MCF 10A (cell line): ENCODE data around the gene MRLN. TPM values are rescaled to one million over a fixed set of nuclear protein-coding genes. Genes with fewer than 3 reads are reported as not detected.
"Not testable (repeated sequence)": the region's sequence is repeated elsewhere in the genome, so short reads cannot be mapped to it uniquely, and the experiment has no call there.

Experiments used
- BruUV-seq: library from RNA; stranded (reverse); fragments of 400-500 nt; replicated peaks from 2 replicates; lab custom pipeline; 2021; lab: Mats Ljungman, UMichigan
- CTCF ChIA-PET: fragments of 300-600 bp; sonication (Branson Sonifier 250); formaldehyde crosslinking; extraction: SDS; loops from one replicate; lab custom pipeline; 2021; ENCODE audit warnings: antibody characterized with exemption, inconsistent platforms; lab: Yijun Ruan, JAX
- POLR2A ChIA-PET: fragments of 300-600, 350-650 bp; sonication (Branson Sonifier 250); formaldehyde crosslinking; extraction: SDS; loops from one replicate; lab custom pipeline; 2020; ENCODE audit warnings: antibody characterized with exemption, inconsistent platforms; lab: Yijun Ruan, JAX
- DNase-seq: peaks from one replicate; pipeline ENCODE4 v3.0.0-alpha.2; 2018; ENCODE audit not compliant: unreplicated experiment
- H3K27ac Mint-ChIP-seq: one replicate; pipeline ENCODE4 v1.8.0; 2022; ENCODE audit warnings: mild to moderate bottlenecking, low read depth, mixed read lengths; ENCODE audit not compliant: unreplicated experiment
- H3K27me3 Mint-ChIP-seq: one replicate; pipeline ENCODE4 v1.8.0; 2022; ENCODE audit warnings: mixed read lengths; ENCODE audit not compliant: insufficient read depth, unreplicated experiment
- H3K36me3 Mint-ChIP-seq: one replicate; pipeline ENCODE4 v1.8.0; 2022; ENCODE audit warnings: mild to moderate bottlenecking, moderate library complexity, mixed read lengths; ENCODE audit not compliant: insufficient read depth, unreplicated experiment
- H3K4me1 Mint-ChIP-seq: one replicate; pipeline ENCODE4 v1.8.0; 2022; ENCODE audit warnings: mixed read lengths; ENCODE audit not compliant: insufficient read depth, unreplicated experiment
- H3K4me3 Mint-ChIP-seq: one replicate; pipeline ENCODE4 v1.8.0; 2022; ENCODE audit warnings: mild to moderate bottlenecking, moderate library complexity, mixed read lengths; ENCODE audit not compliant: unreplicated experiment
- H3K9me3 Mint-ChIP-seq: one replicate; pipeline ENCODE4 v1.8.0; 2022; ENCODE audit warnings: mixed read lengths; ENCODE audit not compliant: unreplicated experiment
- intact Hi-C: fragments of 100-400 bp; cut with micrococcal nuclease; formaldehyde crosslinking; loops from 2 replicates; pipeline ENCODE4 v1.14.1; 2022
- total RNA-seq: library from RNA; stranded (reverse); gene quantifications from 2 replicates; pipeline ENCODE4 v1.2.3, GENCODE V29; 2022
- TF ChIP-seq, protein P1 (sequence below): fragments of 200-600 bp; IDR thresholded peaks from one replicate; pipeline ENCODE4 v1.8.0; 2022; ENCODE audit warnings: antibody characterized with exemption, mild to moderate bottlenecking; ENCODE audit not compliant: unreplicated experiment

MRLN gene
- total RNA-seq, 1 experiment from 2014 or later, result not detected

DNA sequence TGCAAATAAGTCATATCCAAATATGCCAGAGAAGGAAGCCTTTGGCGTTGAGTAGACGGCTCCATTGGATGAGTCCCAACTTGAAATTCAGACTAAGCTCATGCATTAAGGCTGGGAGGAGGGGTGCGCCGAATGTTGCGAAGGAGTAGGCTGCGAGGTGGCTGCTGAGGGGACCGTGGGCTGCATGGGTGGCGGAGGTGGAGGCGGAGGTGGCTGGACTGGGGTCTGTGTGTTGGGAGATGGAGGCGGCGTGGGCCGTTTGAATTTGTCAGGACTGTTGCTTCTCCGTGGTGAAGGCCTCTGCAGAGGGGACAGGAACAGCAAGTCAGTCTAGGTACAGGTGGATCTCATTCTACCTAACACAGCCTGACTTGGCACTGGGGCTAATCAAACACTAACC lies 39.6 kb upstream of the MRLN start:
- H3K27ac Mint-ChIP-seq, result no peak overlapping the region
- ChIA-PET POLR2A (no interaction called here), CTCF (interaction anchor here (0.5 to 1.5 kb wide), 4 partner anchors 164 to 460 kb away, joined by 3 to 5 read pairs (median 4); no protein-coding TSS in a partner anchor)
- no peaks in the 10 kb centered on the region for H3K27me3 Mint-ChIP-seq
- TF ChIP-seq, protein P1, sequence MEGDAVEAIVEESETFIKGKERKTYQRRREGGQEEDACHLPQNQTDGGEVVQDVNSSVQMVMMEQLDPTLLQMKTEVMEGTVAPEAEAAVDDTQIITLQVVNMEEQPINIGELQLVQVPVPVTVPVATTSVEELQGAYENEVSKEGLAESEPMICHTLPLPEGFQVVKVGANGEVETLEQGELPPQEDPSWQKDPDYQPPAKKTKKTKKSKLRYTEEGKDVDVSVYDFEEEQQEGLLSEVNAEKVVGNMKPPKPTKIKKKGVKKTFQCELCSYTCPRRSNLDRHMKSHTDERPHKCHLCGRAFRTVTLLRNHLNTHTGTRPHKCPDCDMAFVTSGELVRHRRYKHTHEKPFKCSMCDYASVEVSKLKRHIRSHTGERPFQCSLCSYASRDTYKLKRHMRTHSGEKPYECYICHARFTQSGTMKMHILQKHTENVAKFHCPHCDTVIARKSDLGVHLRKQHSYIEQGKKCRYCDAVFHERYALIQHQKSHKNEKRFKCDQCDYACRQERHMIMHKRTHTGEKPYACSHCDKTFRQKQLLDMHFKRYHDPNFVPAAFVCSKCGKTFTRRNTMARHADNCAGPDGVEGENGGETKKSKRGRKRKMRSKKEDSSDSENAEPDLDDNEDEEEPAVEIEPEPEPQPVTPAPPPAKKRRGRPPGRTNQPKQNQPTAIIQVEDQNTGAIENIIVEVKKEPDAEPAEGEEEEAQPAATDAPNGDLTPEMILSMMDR, result no peak
- no peaks in the 10 kb centered on the region for H3K4me1 Mint-ChIP-seq
- peaks cover 87% of the 10 kb centered on the region for H3K36me3 Mint-ChIP-seq
- BruUV-seq, result no TSS peak
- intact Hi-C loops, result no loop called here
- no peak overlapping the region for H3K4me3 Mint-ChIP-seq
- DNase-seq, result no peak
- H3K9me3 Mint-ChIP-seq, result no peaks in the 10 kb centered on the region

DNA sequence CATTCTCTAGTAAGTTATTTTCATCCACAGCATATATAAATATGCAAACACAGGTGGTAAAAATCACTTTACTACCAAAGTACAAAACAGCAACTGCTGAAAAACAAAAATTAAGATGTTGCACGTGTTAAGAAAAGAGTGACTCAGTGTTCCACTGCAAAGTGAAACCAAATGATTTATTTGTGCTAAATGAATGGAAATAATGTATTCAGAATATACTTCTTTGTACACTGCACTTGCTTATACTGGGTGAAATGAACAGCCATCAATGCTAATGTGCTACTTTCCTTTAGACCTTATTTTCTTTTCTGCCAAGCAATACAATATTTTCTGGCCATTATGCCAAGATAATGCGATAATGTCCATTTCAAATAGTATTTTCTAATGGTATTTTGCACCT lies 38.3 kb upstream of the MRLN start:
- no peak for DNase-seq
- CTCF ChIA-PET, result no interaction called here
- intact Hi-C loops, result no loop called here
- Mint-ChIP-seq H3K27ac (no peak overlapping the region), H3K36me3 (peaks cover 74% of the 10 kb centered on the region), H3K9me3 (no peaks in the 10 kb centered on the region), H3K4me1 (no peaks in the 10 kb centered on the region), H3K27me3 (no peaks in the 10 kb centered on the region), H3K4me3 (no peak overlapping the region)
- POLR2A ChIA-PET, result no interaction called here
- TF ChIP-seq, protein P1, result no peak
- BruUV-seq, result no TSS peak

DNA sequence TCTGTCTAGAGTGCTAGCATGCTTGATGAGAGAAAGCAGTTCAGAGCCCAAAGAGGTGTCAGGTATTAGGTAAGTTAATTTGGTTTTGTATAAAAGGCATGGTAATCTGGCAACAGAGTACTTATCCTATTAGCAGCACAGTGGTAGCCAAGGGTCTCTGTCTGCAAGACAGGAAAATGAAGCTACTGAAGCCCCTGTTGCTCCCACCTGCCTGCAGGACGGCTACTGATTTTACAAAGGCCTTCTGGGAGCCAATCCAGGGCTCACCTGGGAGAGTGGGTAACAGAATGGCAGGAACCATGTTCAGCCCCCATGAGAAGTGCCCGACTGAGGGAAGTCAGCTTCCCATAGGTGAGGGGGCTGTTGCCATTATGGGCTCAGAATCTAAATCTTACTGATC lies 36.8 kb upstream of the MRLN start:
- BruUV-seq, H3K27ac Mint-ChIP-seq, H3K9me3 Mint-ChIP-seq, H3K27me3 Mint-ChIP-seq, DNase-seq, H3K4me3 Mint-ChIP-seq, H3K4me1 Mint-ChIP-seq, POLR2A ChIA-PET, intact Hi-C loops: not testable (repeated sequence)
- CTCF ChIA-PET, result interaction anchor here (0.6 to 1.4 kb wide), 2 partner anchors 18 to 310 kb away, joined by 3 to 4 read pairs; no protein-coding TSS in a partner anchor
- H3K36me3 Mint-ChIP-seq, result peaks cover 59% of the 10 kb centered on the region

DNA sequence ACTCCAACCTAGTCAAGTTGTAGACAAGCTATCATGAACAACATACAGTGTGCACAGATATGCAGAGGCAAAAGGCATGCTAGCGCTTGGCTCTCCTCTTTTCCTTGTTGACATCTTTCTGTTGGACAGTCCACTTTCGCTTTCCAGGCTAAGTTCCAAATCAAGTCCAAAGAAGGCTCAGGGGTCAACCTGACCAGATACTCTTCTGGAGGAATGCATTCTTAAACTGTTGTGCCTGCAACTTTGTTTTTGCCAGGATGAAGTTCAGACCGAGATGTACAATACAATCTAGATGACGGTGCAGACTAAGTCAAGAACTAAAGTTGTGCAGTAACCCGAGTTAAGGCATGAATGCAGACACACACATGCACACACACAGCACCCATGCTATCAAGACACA lies 35.7 kb upstream of the MRLN start:
- BruUV-seq, H3K4me1 Mint-ChIP-seq, H3K4me3 Mint-ChIP-seq, H3K27ac Mint-ChIP-seq, POLR2A ChIA-PET, H3K9me3 Mint-ChIP-seq, DNase-seq, intact Hi-C loops, CTCF ChIA-PET, H3K27me3 Mint-ChIP-seq: not testable (repeated sequence)
- H3K36me3 Mint-ChIP-seq, result peaks cover 48% of the 10 kb centered on the region

DNA sequence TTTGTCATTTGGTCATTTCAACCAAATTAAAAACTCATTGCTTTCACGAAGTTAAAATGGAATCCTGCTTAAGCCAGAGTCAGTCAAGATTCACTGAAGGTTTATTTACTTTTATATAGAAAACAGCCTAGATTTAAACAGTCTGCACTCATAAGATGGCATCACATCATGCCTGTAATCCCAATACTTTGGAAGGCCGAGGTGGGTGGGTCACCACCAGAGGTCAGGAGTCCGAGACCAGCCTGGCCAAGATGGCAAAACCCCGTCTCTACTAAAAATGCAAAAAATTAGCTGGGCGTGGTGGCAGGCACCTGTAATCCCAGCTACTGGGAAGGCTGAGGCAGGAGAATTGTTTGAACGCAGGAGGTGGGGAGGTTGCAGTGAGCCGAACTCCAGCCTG lies 33.8 kb upstream of the MRLN start:
- DNase-seq, intact Hi-C loops, H3K9me3 Mint-ChIP-seq, BruUV-seq, POLR2A ChIA-PET, H3K27ac Mint-ChIP-seq, H3K4me1 Mint-ChIP-seq, H3K27me3 Mint-ChIP-seq, CTCF ChIA-PET, H3K4me3 Mint-ChIP-seq: not testable (repeated sequence)
- H3K36me3 Mint-ChIP-seq, result peaks cover 32% of the 10 kb centered on the region

DNA sequence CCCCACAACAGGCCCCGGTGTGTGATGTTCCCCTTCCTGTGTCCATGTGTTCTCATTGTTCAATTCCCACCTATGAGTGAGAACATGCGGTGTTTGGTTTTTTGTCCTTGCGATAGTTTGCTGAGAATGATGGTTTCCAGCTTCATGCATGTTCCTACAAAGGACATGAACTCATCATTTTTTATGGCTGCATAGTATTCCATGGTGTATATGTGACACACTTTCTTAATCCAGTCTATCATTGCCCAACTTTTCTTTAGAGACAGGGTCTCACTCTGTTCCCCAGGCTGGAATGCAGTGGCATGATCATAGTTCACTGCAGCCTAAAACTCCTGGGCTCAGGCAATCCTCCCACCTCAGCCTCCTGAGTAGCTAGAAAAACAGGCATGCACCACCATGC lies 32.2 kb upstream of the MRLN start:
- H3K27ac Mint-ChIP-seq, H3K9me3 Mint-ChIP-seq, DNase-seq, intact Hi-C loops, H3K4me3 Mint-ChIP-seq, H3K27me3 Mint-ChIP-seq, H3K4me1 Mint-ChIP-seq, BruUV-seq: not testable (repeated sequence)
- CTCF ChIA-PET, result interaction anchor here (0.7 to 0.8 kb wide), 2 partner anchors 12 to 491 kb away, joined by 3 to 4 read pairs; no protein-coding TSS in a partner anchor
- POLR2A ChIA-PET, result interaction anchor here (0.6 kb wide), 1 partner anchor 666 kb away, joined by 3 read pairs; no protein-coding TSS in a partner anchor
- H3K36me3 Mint-ChIP-seq, result peaks cover 16% of the 10 kb centered on the region
